NCI-H2196 treated with DMSO at 0.1 percent for 48 hours (cell line): ENCODE results near the gene SULT1E1.
"Not testable (repeated sequence)": the region's sequence is repeated elsewhere in the genome, so short reads cannot be mapped to it uniquely, and the experiment has no call there.

Source experiments
- DNase-seq: peaks from one replicate; lab custom pipeline; 2025; ENCODE audit not compliant: unreplicated experiment; lab: John Stamatoyannopoulos, UW

Gene SULT1E1

GRCh38 chr4:69843932-69844331 is 16.0 kb downstream of the SULT1E1 start:
- no peak for DNase-seq

GRCh38 chr4:69843301-69843700 is 16.6 kb downstream of the SULT1E1 start:
- DNase-seq: no peak

- DNase-seq: no peak
Measured at GRCh38 chr4:69838977-69839376, 21.0 kb downstream of the SULT1E1 start.

GRCh38 chr4:69836287-69836686 is 23.7 kb downstream of the SULT1E1 start:
- no peak for DNase-seq

DNA sequence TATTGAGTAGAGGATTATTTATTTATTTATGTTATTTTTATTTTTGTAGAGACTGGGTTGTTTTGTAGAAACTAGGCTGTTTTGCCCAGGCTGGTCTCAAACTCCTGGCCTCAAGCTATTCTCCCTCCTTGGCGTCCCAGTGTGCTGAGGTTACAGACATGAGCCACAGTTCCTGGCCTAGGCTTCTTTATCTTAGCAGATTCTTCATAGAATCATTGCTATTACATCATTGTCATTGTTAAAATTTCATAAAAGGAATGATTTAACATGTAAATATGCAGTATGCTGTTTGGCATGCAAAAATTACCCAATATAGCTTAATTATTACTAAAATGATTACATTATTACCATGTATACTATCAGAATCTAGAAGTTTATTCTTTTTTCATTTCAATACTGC is 24.2 kb downstream of the SULT1E1 start:
- no peak for DNase-seq

GRCh38 chr4:69833251-69833650 is 26.7 kb downstream of the SULT1E1 start:
- no peak for DNase-seq

DNA sequence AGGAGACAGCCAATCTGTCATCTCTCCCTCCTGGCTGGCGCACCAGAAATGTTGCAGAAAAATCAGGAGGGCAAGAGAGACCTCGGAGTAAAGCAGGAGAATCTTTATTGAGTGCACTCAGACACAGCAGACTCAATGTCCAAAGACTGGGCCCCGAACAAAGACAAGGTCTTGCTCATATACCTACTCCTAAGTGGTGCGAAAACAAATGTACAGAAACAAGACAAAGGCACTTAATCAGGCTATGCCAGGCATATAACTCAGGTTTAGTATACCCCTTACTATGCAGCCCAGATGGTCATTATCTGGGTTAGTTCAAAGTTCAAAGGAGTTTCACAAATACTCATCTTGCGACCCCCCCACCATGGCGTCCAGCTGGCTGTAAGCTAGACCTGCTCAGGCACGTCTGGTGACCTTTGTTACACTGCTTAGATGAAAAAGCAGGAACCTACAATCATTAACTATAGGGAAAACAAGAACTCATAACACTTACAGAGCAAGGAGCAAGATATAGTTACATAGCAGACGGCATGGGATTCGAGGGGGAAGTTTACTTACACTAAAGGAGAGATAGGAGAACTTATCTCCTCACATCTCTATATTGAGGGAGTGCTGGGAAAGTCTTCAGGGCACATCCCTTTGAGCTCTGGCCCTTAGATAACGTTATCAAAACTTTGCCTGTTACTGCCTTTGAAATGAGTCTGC is 27.5 kb downstream of the SULT1E1 start:
- no peak for DNase-seq

GRCh38 chr4:69831646-69832325 is 28.2 kb downstream of the SULT1E1 start:
- DNase-seq: no peak

- no peak for DNase-seq
Measured at GRCh38 chr4:69831270-69831627, 28.7 kb downstream of the SULT1E1 start.

DNA sequence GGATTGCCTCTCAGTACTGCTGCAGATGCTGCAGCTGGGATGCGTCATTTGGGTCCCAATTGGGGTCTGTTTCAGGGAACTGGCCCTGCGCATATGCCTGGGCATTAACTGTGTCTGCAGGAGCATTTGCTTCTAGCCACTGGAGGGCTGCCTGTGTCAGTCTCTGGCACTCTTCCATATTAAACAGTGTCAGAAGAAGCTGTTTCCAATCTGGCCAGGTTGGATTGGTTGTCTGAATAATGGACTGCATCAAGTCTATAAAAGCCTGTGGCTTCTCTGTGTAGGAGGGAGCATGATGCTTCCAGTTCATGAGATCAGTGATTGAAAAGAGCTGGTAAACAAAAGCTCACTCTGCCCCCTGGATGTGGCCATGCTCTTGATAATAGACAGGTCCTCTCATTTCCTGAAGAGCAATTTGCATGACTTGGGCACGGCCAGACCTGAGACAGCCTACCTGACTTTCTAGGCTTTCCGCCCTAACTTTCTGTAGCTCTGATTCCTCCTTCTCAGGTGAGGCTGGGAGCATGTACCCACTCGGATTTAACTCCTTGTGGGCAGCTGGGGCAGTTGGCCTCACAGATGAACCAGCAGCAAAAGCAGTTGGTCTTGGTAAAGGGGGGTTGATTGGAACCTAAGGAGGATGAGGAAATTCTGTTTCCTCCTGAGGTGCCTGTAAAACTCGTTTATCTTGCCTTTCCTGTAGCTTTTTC is 29.2 kb downstream of the SULT1E1 start:
- DNase-seq: no peak

GRCh38 chr4:69830192-69830559 is 29.8 kb downstream of the SULT1E1 start:
- DNase-seq: no peak

DNA sequence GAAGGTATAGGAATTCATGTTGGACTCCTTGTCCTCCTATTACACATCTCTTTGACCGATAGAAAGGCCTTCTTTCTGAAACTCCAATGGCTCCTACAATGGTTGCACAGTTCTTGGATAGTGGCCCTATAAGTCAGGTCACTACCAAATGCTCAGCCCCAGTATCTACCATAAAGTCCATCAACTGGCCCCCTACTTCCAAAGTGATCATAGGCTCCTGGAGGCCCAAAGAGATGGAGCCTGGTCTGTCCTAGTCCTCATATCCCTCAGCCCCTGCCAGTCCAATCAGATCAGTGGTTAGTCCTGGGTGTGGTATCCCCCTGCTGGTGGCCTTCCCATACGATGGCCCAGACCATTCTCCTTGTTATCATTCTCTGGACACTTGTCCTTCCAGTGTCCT is 30.3 kb downstream of the SULT1E1 start:
- no peak for DNase-seq

GRCh38 chr4:69828828-69829227 is 31.1 kb downstream of the SULT1E1 start:
- no peak for DNase-seq

- DNase-seq: not testable (repeated sequence)
Measured at GRCh38 chr4:69825056-69825455, 34.9 kb downstream of the SULT1E1 start.

DNA sequence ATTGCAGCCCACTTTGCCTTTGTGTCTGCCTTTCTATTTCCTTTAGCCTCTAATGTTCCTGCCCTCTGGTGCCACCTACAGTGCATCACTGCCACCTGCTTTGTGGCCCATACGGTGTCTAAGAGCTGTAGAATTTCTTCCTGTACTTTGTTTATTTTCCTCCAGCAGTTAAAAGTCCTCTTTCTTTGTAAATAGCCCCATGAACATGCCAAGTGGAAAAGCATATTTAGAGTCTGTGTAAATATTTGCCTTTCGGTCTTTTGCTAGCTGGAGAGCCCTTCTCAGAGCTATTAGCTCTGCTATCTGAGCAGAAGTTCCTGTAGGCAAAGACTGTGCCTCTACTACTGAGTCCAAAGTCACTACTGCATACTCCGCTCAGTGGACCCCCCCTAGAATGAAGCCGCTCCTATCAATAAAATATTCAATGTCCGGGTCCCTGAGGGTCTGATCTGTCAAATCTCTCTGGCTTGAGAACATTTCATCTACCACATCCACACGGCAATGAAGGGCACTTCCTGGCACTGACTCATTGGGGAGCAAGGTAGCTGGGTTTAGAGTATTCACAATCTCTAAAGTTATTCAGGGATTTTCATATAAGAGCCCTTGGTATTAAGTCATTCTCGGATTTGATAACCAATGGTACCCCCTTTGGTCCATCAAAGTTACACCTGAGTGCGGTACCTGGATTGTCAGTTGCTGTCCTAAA is 36.3 kb downstream of the SULT1E1 start:
- no peak for DNase-seq

DNA sequence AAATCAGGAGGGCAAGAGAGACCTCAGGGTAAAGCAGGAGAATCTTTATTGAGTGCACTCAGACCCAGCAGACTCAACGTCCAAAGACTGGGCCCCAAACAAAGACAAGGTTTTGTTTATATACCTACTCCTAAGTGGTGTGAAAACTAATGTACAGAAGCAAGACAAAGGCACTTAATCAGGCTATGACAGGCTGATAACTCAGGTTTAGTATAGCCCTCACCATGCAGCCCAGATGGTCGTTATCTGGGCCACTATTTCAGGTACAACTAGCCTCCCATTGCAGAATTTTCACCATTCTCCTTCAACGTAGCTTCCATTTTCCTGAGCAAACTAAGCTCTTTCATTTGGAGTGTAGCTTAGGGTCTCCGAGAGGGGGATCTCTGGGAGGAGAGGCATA is 36.9 kb downstream of the SULT1E1 start:
- no peak for DNase-seq

GRCh38 chr4:69822198-69822597 is 37.7 kb downstream of the SULT1E1 start:
- no peak for DNase-seq

GRCh38 chr4:69818060-69818639 is 41.8 kb downstream of the SULT1E1 start:
- DNase-seq: no peak

- no peak for DNase-seq
Measured at GRCh38 chr4:69816236-69816635, 43.7 kb downstream of the SULT1E1 start.

DNA sequence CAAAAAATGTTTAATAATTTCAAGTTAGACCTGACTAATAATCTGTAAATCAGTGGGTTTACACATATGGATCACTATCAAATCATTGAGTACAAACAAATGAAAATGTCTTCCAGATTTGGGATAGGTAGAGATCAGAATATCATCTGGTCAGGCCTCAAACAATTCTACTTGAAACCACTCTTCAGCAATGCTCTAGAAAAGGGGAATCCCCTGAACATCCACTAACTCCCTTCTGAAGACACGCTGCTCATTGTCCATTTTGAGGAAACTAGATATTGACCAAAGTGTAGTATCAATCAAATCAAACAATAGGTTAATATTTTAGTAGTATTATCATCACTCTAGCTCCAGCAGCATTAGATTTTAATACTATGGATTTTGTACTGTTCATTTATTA is 46.3 kb downstream of the SULT1E1 start:
- no peak for DNase-seq

DNA sequence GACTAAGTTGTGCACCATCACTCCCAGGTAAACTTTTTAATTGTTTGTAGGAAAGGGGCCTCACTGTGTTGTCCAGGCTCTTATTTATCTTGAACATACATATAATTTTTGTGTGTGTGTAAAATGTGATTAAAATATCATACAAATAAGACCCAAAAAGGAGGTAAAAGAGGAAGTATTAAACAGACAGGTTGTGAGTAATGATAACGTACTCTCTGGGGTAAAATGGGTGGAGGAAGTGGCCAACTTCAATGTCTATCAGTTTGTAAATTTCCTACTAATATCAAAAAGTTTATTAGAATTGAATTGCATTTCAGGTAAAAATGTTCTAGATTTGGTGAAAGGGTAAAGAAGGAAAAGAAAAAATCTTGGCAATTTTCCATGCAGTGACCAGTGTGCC is 48.8 kb downstream of the SULT1E1 start:
- DNase-seq: no peak
